ENCODE data around the gene GBE1.

GRCh38 chr3:81492040-81492439 lies 269.4 kb downstream of the GBE1 start:
- no peak for TF ChIP-seq CTCF (IDR thresholded peaks at IDR 0.05)
- no peak for TF ChIP-seq POLR2A (IDR thresholded peaks at IDR 0.05)

Measured in body of pancreas (tissue), 4 donors.